Activated CD8-positive, alpha-beta memory T cell treated with anti-CD3 and anti-CD28 coated beads for 1 hour (primary cell): ENCODE results near the gene MYO1G.
"Not testable (repeated sequence)": the region's sequence is repeated elsewhere in the genome, so short reads cannot be mapped to it uniquely, and the experiment has no call there.

ENCODE experiments used
- DNase-seq, 2 donors: peaks; one replicate each; pipeline ENCODE4 v3.0.0-alpha.2; 2020; ENCODE audit warnings: low read depth in 1 of 2; ENCODE audit errors: extremely low read depth in 1 of 2

Gene MYO1G

GRCh38 chr7:44978511-44979366 lies at the start of gene MYO1G:
TSS of gene MYO1G (minus strand) at chr7:44979015. CDS start at chr7:44978961, 54 bp downstream.
- DNase-seq, result peak; percentile 62 to 65

- DNase-seq, result no peak
Observed at GRCh38 chr7:45028138-45028919, 49.5 kb upstream of the MYO1G start.

DNA sequence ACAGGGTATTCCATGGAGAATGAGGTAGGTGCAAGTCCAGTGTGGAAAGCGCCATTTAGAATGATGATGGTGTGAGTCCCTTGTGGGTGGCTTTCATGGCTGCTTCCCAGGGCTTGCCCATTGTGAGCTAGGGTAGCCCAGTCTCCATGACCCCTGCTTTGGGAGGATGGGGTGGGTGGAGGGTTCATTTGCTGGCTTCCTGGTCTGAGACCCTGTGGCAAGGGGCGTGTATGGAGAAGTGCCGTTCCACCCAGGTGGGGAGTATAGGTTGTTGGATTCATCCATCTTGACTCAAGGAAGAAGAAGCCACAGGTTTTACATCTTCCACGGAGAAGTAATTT lies 48.9 kb upstream of the MYO1G start:
- no peak for DNase-seq

DNA sequence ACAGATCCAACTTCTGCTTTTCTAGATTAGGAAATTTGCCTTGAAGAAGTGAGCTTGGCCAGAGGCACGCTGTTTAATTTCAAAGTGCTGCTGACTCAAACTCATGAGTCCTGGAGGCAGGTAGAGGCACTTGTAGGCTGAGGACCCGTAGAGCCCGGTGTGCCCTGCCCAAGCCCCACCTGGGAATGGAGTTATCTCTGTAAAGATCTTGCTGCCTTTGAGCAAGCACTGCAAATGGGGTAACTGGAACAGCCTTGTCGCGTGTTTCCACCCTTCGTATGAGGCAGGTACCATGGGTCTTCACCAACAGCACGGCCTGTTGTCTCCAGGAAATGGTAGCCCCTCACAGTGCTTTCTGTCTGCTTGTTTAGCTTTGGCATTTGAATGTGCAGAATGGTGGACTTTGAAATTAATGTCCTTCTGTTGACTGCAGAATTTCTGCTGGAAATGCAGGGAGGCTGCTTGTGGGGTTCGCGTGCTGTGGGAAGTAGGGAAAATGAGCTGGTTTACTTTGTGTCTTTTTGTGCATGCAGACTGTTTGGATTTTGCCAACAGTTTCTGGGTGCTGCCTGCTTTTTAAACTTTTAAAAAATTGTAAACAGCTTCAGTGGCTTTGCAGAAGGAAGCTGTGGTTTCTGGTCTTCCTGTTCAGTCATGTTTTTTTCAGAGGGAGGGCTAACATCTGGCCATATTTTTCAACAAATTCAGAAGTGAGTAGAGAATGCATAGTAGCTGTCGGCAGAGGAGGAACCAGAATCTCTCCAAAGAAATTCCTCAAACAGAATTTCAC lies 48.4 kb upstream of the MYO1G start:
- no peak for DNase-seq

GRCh38 chr7:45026013-45026412 lies 47.2 kb upstream of the MYO1G start:
- DNase-seq, result no peak

GRCh38 chr7:45025473-45025872 lies 46.7 kb upstream of the MYO1G start:
- DNase-seq, result not testable (repeated sequence)

GRCh38 chr7:45024126-45024744 lies 45.4 kb upstream of the MYO1G start:
- no peak for DNase-seq

- no peak for DNase-seq
Observed at GRCh38 chr7:45021604-45022296, 42.9 kb upstream of the MYO1G start.

DNA sequence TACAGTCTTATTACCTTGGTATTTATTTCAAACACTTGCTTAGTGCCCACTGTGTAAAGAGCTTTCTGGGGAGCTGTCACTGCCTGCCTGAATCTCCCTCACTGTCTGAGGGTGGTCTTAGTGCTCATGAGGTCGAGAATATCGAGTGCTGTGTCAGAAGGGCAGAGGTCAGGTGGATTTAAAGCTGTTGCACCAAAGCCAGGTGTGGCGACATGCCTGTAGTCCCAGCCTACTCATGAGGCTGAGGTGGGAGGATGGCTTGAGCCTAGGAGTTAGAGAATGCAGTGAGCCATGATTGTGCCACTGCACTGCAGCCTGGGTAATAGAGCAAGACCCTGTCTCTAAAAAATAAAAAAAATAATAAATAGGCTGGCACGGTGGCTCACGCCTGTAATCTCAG lies 42.1 kb upstream of the MYO1G start:
- DNase-seq, result no peak

DNA sequence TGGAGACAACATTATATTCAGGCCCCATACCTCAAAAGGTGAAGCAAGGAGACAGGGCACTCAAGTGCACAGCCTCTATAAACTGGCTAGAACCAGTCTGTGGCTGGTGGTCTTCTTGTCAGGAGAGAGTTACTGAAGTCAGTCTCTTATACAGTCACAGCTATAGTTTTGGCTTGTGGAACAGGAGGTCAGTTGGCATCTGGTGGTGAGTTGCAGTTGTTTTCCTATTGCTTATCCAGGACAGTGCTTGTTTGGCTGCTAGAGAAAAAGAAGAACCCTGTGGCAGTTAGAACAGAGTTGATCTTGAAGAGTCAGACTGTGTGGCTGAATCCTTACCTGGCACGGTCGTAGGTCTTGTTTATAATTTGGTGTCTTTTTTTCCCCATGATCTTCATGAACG lies 38.4 kb upstream of the MYO1G start:
- no peak for DNase-seq

GRCh38 chr7:45015313-45015712 lies 36.5 kb upstream of the MYO1G start:
- no peak for DNase-seq

GRCh38 chr7:45013465-45013967 lies 34.7 kb upstream of the MYO1G start:
- no peak for DNase-seq

- DNase-seq, result no peak
Observed at GRCh38 chr7:45007571-45008328, 28.9 kb upstream of the MYO1G start.

DNA sequence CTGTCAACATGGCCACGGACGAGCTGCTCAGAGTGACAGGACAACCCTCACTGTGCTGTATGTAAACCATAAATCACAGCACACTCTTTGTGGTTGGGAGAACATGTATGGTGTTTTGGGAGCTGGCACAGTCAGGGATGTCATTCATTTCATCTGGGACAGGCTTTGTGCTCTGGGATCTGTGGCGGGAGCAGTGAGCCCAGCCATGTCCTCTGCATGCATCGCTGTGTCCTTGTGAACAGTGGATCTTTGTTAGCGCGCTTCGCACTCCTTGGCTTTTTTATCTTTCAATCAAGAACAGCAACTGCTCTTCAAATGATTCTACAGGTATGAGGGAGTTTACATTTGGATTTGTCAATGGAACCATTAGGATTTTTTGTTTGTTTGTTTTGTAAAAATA lies 28.3 kb upstream of the MYO1G start:
- no peak for DNase-seq

GRCh38 chr7:45003789-45004188 lies 25.0 kb upstream of the MYO1G start:
- DNase-seq, result no peak

- no peak for DNase-seq
Observed at GRCh38 chr7:45001826-45002225, 23.0 kb upstream of the MYO1G start.

DNA sequence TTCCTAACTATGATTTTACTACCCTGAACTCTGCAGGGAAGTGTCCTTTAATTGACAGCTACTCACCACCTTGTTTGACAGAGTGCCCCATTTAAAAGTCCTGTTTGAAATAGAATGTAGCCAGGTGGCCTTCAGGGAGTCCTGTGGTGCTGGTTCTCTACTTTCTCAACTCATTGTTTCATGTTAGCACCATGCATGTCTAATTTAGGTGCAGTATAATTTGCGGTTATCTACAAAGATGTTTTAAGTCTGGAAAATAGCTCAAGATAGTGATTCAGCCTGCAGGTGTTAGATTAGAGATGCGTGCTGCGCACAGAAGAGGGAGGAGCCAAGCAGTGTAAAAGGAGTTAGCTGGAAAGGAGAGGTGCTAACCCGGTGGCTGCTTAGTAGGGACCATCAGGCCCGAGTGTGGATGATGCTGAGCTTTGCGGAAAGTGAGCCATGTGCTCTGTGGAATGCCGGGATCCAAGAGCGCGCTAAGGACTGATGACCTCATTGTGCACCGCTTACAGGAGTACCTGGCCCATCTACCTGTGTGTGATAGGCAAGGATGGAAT lies 22.4 kb upstream of the MYO1G start:
- DNase-seq, result no peak

GRCh38 chr7:45000093-45001032 lies 21.5 kb upstream of the MYO1G start, which contains the start of gene CCM2:
TSS of gene CCM2 (plus strand) at chr7:45000201. CDS start at chr7:45000334, 133 bp downstream.
- DNase-seq, result no peak
